ENCODE data around the gene STXBP2. TPM values are rescaled to one million over a fixed set of nuclear protein-coding genes. Genes with fewer than 3 reads are reported as not detected.

STXBP2 gene
- total and polyA plus RNA-seq, 9 of the 15 experiments (the other 6 are each of a cell fraction or from before 2014, with no cell fraction given): 2.5 to 163 (median 71.3) TPM

DNA sequence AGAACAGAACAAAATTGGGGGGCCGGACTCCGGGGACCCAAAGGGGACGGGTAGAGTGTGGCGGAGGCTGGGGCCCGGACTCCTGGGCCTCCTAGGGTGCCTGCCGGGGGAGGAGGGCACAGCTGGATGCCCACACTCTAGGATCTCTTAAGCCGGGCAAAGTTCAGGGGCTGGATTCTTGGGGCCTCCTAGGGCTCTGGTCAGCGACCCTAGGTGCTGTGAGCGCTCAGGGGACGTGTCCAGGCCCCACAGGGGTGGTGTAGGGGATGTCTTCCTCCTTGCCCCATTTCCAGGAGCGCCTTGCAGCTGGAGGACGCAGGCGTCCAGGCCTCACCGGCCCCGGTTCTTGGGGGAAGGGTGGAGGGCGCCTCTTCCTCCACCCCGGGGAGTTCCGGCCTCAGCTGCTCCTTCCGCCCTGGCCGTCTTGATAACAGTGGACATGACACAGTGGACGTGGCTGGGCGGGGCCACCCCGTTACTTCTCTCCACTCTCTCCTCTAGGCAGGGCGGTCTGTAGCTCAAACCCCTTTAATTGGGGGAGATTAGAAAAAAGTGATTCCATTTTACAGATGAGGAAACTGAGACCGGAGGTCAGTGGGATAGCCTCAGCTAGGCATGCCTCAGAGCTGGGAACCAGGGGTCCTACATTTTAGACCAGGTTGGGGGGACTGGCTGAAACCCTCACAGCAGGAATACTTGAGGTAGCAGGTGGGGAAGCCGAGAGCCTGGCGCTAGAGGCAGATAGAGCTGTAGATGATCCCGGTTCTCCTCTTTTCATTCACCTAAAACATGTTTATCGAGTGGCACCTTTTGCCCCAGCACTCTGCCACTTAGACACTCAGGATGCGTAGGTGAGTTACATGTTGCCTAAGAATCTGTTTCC lies 705 bp downstream of the STXBP2 start:
- H3K9me1 ChIP-seq (ENCODE audit: control insufficient read depth, insufficient read depth, low read length): no peaks in the 10 kb centered on the region
- no peaks in the 10 kb centered on the region; a peak in 1 of 5 replicates for H3K27me3 ChIP-seq (ENCODE audit: control insufficient read depth in 2 of 2, insufficient read depth in 2 of 2, low read length in 2 of 2)
- ATAC-seq: peak; percentile 93
- H3K27ac ChIP-seq (ENCODE audit: extremely low read depth, low read depth, low read length): peak overlapping the region; percentile 93
- peaks cover 40% of the 10 kb centered on the region; the same call in 2 of the 3 replicates for H3K36me3 ChIP-seq (ENCODE audit: control insufficient read depth, insufficient read depth, low read length)
- in situ Hi-C loops (cut with MboI) (no loop called here), intact Hi-C loops (cut with micrococcal nuclease) (no loop called here)
- WGBS (ENCODE audit: insufficient coverage, low coverage, missing lambda C conversion rate): 13% methylated on average over 23 of the region's 30 CpGs
- H3K4me2 ChIP-seq (ENCODE audit: insufficient read depth, low read length): peak overlapping the region; percentile 95
- peaks cover 14% of the 10 kb centered on the region for H4K20me1 ChIP-seq (replicated peaks; ENCODE audit: control insufficient read depth, insufficient read depth, low read length)
- H3K4me3 ChIP-seq: peak overlapping the region; percentile 79
- ChIA-PET CTCF (ENCODE audit: low intra/inter-chr PET ratio) (no interaction called here), POLR2A (interaction anchor here (0.7 to 2.0 kb wide), 8 partner anchors 8 to 130 kb away, joined by 3 to 18 read pairs (median 4); partner anchors contain the start of genes PET100 and XAB2)
- peaks cover 15 to 52% of the 10 kb centered on the region in 2 experiments; a peak in 4 of 5 replicates for H3K4me1 ChIP-seq (replicated peaks in 1 of 2; ENCODE audit: control insufficient read depth in 2 of 2, insufficient read depth in 2 of 2, low read length in 2 of 2)
- H2AFZ ChIP-seq (ENCODE audit: low read depth, low read length): peak overlapping the region; percentile 22; the same call in 1 of the 2 replicates
- peak; percentile 93 for FAIRE-seq
- H3K9ac ChIP-seq (ENCODE audit: insufficient read depth in 1 of 2, low read depth in 2 of 2, low read length in 2 of 2): peak overlapping the region; percentile 97
- BruUV-seq (replicated peaks): TSS peak; percentile 52
- H3K9me3 ChIP-seq (replicated peaks; ENCODE audit: control insufficient read depth, insufficient read depth, low read depth, low read length): peaks cover 6% of the 10 kb centered on the region; the same call in 1 of the 2 replicates
- DNase-seq (ENCODE audit: extremely low read depth in 1 of 4, low spot score in 3 of 4): peak; percentile 71 to 93 (median 84)
- peaks cover 40% of the 10 kb centered on the region for H3K79me2 ChIP-seq (ENCODE audit: control insufficient read depth, insufficient read depth, low read length)
- no peak for TF ChIP-seq FOXM1 (IDR thresholded peaks at IDR 0.05; ENCODE audit: low read depth)
- no peak for TF ChIP-seq FOXM1 (CRISPR knock-in tag; IDR thresholded peaks at IDR 0.05; ENCODE audit: low read depth)
- TF ChIP-seq, protein P1, sequence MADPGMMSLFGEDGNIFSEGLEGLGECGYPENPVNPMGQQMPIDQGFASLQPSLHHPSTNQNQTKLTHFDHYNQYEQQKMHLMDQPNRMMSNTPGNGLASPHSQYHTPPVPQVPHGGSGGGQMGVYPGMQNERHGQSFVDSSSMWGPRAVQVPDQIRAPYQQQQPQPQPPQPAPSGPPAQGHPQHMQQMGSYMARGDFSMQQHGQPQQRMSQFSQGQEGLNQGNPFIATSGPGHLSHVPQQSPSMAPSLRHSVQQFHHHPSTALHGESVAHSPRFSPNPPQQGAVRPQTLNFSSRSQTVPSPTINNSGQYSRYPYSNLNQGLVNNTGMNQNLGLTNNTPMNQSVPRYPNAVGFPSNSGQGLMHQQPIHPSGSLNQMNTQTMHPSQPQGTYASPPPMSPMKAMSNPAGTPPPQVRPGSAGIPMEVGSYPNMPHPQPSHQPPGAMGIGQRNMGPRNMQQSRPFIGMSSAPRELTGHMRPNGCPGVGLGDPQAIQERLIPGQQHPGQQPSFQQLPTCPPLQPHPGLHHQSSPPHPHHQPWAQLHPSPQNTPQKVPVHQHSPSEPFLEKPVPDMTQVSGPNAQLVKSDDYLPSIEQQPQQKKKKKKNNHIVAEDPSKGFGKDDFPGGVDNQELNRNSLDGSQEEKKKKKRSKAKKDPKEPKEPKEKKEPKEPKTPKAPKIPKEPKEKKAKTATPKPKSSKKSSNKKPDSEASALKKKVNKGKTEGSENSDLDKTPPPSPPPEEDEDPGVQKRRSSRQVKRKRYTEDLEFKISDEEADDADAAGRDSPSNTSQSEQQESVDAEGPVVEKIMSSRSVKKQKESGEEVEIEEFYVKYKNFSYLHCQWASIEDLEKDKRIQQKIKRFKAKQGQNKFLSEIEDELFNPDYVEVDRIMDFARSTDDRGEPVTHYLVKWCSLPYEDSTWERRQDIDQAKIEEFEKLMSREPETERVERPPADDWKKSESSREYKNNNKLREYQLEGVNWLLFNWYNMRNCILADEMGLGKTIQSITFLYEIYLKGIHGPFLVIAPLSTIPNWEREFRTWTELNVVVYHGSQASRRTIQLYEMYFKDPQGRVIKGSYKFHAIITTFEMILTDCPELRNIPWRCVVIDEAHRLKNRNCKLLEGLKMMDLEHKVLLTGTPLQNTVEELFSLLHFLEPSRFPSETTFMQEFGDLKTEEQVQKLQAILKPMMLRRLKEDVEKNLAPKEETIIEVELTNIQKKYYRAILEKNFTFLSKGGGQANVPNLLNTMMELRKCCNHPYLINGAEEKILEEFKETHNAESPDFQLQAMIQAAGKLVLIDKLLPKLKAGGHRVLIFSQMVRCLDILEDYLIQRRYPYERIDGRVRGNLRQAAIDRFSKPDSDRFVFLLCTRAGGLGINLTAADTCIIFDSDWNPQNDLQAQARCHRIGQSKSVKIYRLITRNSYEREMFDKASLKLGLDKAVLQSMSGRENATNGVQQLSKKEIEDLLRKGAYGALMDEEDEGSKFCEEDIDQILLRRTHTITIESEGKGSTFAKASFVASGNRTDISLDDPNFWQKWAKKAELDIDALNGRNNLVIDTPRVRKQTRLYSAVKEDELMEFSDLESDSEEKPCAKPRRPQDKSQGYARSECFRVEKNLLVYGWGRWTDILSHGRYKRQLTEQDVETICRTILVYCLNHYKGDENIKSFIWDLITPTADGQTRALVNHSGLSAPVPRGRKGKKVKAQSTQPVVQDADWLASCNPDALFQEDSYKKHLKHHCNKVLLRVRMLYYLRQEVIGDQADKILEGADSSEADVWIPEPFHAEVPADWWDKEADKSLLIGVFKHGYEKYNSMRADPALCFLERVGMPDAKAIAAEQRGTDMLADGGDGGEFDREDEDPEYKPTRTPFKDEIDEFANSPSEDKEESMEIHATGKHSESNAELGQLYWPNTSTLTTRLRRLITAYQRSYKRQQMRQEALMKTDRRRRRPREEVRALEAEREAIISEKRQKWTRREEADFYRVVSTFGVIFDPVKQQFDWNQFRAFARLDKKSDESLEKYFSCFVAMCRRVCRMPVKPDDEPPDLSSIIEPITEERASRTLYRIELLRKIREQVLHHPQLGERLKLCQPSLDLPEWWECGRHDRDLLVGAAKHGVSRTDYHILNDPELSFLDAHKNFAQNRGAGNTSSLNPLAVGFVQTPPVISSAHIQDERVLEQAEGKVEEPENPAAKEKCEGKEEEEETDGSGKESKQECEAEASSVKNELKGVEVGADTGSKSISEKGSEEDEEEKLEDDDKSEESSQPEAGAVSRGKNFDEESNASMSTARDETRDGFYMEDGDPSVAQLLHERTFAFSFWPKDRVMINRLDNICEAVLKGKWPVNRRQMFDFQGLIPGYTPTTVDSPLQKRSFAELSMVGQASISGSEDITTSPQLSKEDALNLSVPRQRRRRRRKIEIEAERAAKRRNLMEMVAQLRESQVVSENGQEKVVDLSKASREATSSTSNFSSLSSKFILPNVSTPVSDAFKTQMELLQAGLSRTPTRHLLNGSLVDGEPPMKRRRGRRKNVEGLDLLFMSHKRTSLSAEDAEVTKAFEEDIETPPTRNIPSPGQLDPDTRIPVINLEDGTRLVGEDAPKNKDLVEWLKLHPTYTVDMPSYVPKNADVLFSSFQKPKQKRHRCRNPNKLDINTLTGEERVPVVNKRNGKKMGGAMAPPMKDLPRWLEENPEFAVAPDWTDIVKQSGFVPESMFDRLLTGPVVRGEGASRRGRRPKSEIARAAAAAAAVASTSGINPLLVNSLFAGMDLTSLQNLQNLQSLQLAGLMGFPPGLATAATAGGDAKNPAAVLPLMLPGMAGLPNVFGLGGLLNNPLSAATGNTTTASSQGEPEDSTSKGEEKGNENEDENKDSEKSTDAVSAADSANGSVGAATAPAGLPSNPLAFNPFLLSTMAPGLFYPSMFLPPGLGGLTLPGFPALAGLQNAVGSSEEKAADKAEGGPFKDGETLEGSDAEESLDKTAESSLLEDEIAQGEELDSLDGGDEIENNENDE (IDR thresholded peaks at IDR 0.05; ENCODE audit: low read depth, low read length): no peak
- TF ChIP-seq ZFX (CRISPR knock-in tag; IDR thresholded peaks at IDR 0.05): peak; percentile 72
- TF ChIP-seq ZNF699 (CRISPR knock-in tag; IDR thresholded peaks at IDR 0.05; ENCODE audit: insufficient replicate concordance): no peak
- TF ChIP-seq IFI16 (CRISPR knock-in tag; IDR thresholded peaks at IDR 0.05): no peak
- no peak for TF ChIP-seq MCM2 (IDR thresholded peaks at IDR 0.05; ENCODE audit: low read depth)
- no peak for TF ChIP-seq SMARCE1 (IDR thresholded peaks at IDR 0.05)
- no peak for TF ChIP-seq RNF2 (IDR thresholded peaks at IDR 0.05)
- no peak for TF ChIP-seq SMARCC2 (IDR thresholded peaks at IDR 0.05; ENCODE audit: low read depth)
- no peak for TF ChIP-seq SRSF9 (IDR thresholded peaks at IDR 0.05; ENCODE audit: borderline replicate concordance, low read depth, low read length)
